HepG2 (cell line): Measurements from ENCODE around the gene CYP2A13. TPM values are rescaled to one million over a fixed set of nuclear protein-coding genes. Genes with fewer than 3 reads are reported as not detected.
"Not testable (repeated sequence)": the region's sequence is repeated elsewhere in the genome, so short reads cannot be mapped to it uniquely, and the experiment has no call there.

Experiments used
- ATAC-seq: fragments of 200-7000 bp; cut with Tn5 transposase; 3 replicates; pipeline ENCODE4 v1.9.1; 2020; ENCODE audit warnings: mild to moderate bottlenecking, moderate library complexity
- BruUV-seq: library from RNA; stranded (reverse); fragments of 400-500 nt; replicated peaks from 2 replicates; lab custom pipeline; 2021; lab: Mats Ljungman, UMichigan
- CTCF ChIA-PET: fragments of 300-600 bp; formaldehyde crosslinking; extraction: SDS; loops from one replicate; lab custom pipeline; 2021; ENCODE audit warnings: low total read pairs, inconsistent platforms, low intra/inter-chr PET ratio; lab: Yijun Ruan, JAX
- POLR2A ChIA-PET: fragments of 350-600 bp; sonication (Branson Sonifier 250); formaldehyde crosslinking; loops from one replicate; lab custom pipeline; 2020; ENCODE audit warnings: antibody characterized with exemption, inconsistent platforms; lab: Yijun Ruan, JAX
- DNase-seq: peaks from one replicate; pipeline ENCODE4 v3.0.0-alpha.2; 2015; ENCODE audit warnings: low spot score
- FAIRE-seq: peaks from 3 replicates; lab custom pipeline; 2011; peaks lifted over from hg19 to GRCh38; lab: Jason Lieb, UNC
- H2AFZ ChIP-seq: one replicate; pipeline ENCODE4 v1.6.1; 2011; ENCODE audit warnings: low read length, inconsistent platforms
- H3K27ac ChIP-seq: fragments of 300-600 bp; 3 replicates; pipeline ENCODE4 v1.8.0; 2011; ENCODE audit warnings: mixed run types, mild to moderate bottlenecking, mixed read lengths, low read length, inconsistent platforms; ENCODE audit not compliant: insufficient read depth; ENCODE audit errors: extremely low read length
- H3K27me3 ChIP-seq, 2 experiments: fragments of 200-600 bp in 1 of 2; 2 replicates in 1 of 2; 3 replicates in 1 of 2; pipeline versions ENCODE4 v1.6.0 to v1.8.0; 2011; ENCODE audit warnings: low read length in 2 of 2, mild to moderate bottlenecking in 2 of 2, moderate library complexity in 2 of 2, inconsistent platforms in 1 of 2; ENCODE audit not compliant: insufficient read depth in 2 of 2, control insufficient read depth in 1 of 2
- H3K36me3 ChIP-seq, 2 experiments: fragments of 200-600 bp in 1 of 2; replicated peaks in 1 of 2; 2 replicates in 1 of 2; 3 replicates in 1 of 2; pipeline versions ENCODE4 v1.5.1 to v1.8.0; 2011; ENCODE audit warnings: low read length in 2 of 2, inconsistent platforms in 1 of 2; ENCODE audit not compliant: insufficient read depth in 2 of 2, control insufficient read depth in 1 of 2
- H3K4me1 ChIP-seq: 2 replicates; pipeline ENCODE4 v1.5.1; 2012; ENCODE audit warnings: low read length, inconsistent platforms; ENCODE audit not compliant: insufficient read depth
- H3K4me2 ChIP-seq: 2 replicates; pipeline ENCODE4 v1.6.0; 2011; ENCODE audit warnings: low read depth, low read length, inconsistent platforms
- H3K4me3 ChIP-seq, 3 experiments: fragments of 200-600 bp in 1 of 3; sonication (generic), shearing (Covaris generic) in 1 of 3; replicated peaks in 1 of 3; 2 replicates each; pipeline ENCODE4 v1.5.1; 2011 to 2016; ENCODE audit warnings: low read length in 3 of 3, inconsistent platforms in 2 of 3, low read depth in 2 of 3, mild to moderate bottlenecking in 2 of 3, control low read depth in 1 of 3, mixed read lengths in 1 of 3; ENCODE audit not compliant: insufficient read depth in 1 of 3
- H3K79me2 ChIP-seq: one replicate; pipeline ENCODE4 v1.6.1; 2011; ENCODE audit warnings: low read length, inconsistent platforms; ENCODE audit not compliant: insufficient read depth
- H3K9ac ChIP-seq: 2 replicates; pipeline ENCODE4 v1.6.0; 2011; ENCODE audit warnings: mild to moderate bottlenecking, low read depth, low read length, inconsistent platforms; ENCODE audit not compliant: insufficient read depth
- H3K9me3 ChIP-seq: 2 replicates; pipeline ENCODE4 v1.5.1; 2012; ENCODE audit warnings: mild to moderate bottlenecking, low read length
- H4K20me1 ChIP-seq: 2 replicates; pipeline ENCODE4 v1.6.0; 2011; ENCODE audit warnings: inconsistent platforms, mild to moderate bottlenecking, low read length, moderate library complexity; ENCODE audit not compliant: insufficient read depth
- MTA1 ChIP-seq: sonication (generic); formaldehyde crosslinking; IDR thresholded peaks from 2 replicates; pipeline ENCODE4 v1.4.0; 2020; ENCODE audit warnings: missing genetic modification reagents, mild to moderate bottlenecking, borderline replicate concordance
- PAWR ChIP-seq: sonication (generic); formaldehyde crosslinking; IDR thresholded peaks from 2 replicates; pipeline ENCODE4 v1.4.0; 2020; ENCODE audit warnings: missing genetic modification reagents, mild to moderate bottlenecking, borderline replicate concordance
- SIN3A ChIP-seq: IDR thresholded peaks from 2 replicates; pipeline ENCODE4 v1.6.1; 2011; ENCODE audit warnings: low read depth, mild to moderate bottlenecking, control low read depth, low read length, borderline replicate concordance
- ZNF101 ChIP-seq: sonication (generic); formaldehyde crosslinking; IDR thresholded peaks from 2 replicates; pipeline ENCODE4 v1.4.0; 2020; ENCODE audit warnings: mild to moderate bottlenecking, low read depth, missing genetic modification reagents, borderline replicate concordance
- ZNF383 ChIP-seq: sonication (generic); formaldehyde crosslinking; IDR thresholded peaks from 2 replicates; pipeline ENCODE4 v1.4.0; 2020; ENCODE audit warnings: missing genetic modification reagents, mild to moderate bottlenecking, borderline replicate concordance
- ZNF546 ChIP-seq: sonication (generic); formaldehyde crosslinking; conservative IDR thresholded peaks from 2 replicates; pipeline ENCODE4 v1.8.1; 2023; ENCODE audit warnings: mild to moderate bottlenecking, missing genetic modification reagents
- ZNF552 ChIP-seq: sonication (generic); formaldehyde crosslinking; IDR thresholded peaks from 2 replicates; pipeline ENCODE4 v1.9.0; 2022; ENCODE audit warnings: missing genetic modification reagents, mild to moderate bottlenecking, borderline replicate concordance
- ZNF713 ChIP-seq: sonication (generic); formaldehyde crosslinking; IDR thresholded peaks from 2 replicates; pipeline ENCODE4 v1.4.0; 2020; ENCODE audit warnings: mild to moderate bottlenecking, missing genetic modification reagents
- ZNF878 ChIP-seq: sonication (generic); formaldehyde crosslinking; IDR thresholded peaks from 2 replicates; pipeline ENCODE4 v1.8.1; 2023; ENCODE audit warnings: mild to moderate bottlenecking, missing genetic modification reagents, moderate library complexity
- WGBS: methylation state at CpG from one replicate; pipeline ENCODE4 v1.1.6; 2017; ENCODE audit warnings: low lambda C conversion rate; 5-methylcytosine and 5-hydroxymethylcytosine counted together
- in situ Hi-C: cut with HindIII; loops from 2 replicates; pipeline ENCODE4 v1.10.0; 2017; ENCODE audit warnings: low pct_unique_long_range_greater_than_20kb; ENCODE audit not compliant: extremely low pct_ligation_motif_present
- intact Hi-C: fragments of 100-400 bp; cut with micrococcal nuclease; formaldehyde crosslinking; loops from one replicate; pipeline ENCODE4 v1.10.0; 2022; ENCODE audit not compliant: unreplicated experiment
- polyA plus RNA-seq, 8 experiments: library from polyadenylated mRNA; depleted of rRNA in 3 of 8; stranded (reverse) in 7 of 8; unstranded in 1 of 8; fragments of >200 nt; fragmentation: Illumina TruSeq in 4 of 8; extraction: Trizol in 4 of 8; gene quantifications; 2 replicates each; pipeline versions ENCODE4 v1.2.1 to v1.2.3, GENCODE V29; 2011 to 2016; ENCODE audit warnings: low read depth in 4 of 8, missing spikeins in 1 of 8, mixed read lengths in 1 of 8; ENCODE audit not compliant: insufficient read depth in 1 of 8
- total RNA-seq, 5 experiments: library from RNA; depleted of rRNA; stranded (reverse); fragments of >200 nt; fragmentation: Illumina TruSeq; extraction: Trizol; gene quantifications; 2 replicates each; pipeline ENCODE4 v1.2.3, GENCODE V29; 2016; ENCODE audit warnings: low read depth in 1 of 5
- TF ChIP-seq, protein P1 (sequence below): sonication (generic); formaldehyde crosslinking; IDR thresholded peaks from 2 replicates; pipeline ENCODE4 v1.4.0; 2020; ENCODE audit warnings: mild to moderate bottlenecking, missing genetic modification reagents
- TF ChIP-seq, protein P2 (sequence below): sonication (generic); formaldehyde crosslinking; IDR thresholded peaks from 2 replicates; pipeline ENCODE4 v1.4.0; 2020; ENCODE audit warnings: mild to moderate bottlenecking, missing genetic modification reagents
- TF ChIP-seq, protein P3 (sequence below): sonication (generic); formaldehyde crosslinking; conservative IDR thresholded peaks from 2 replicates; pipeline ENCODE4 v1.8.0; 2022; ENCODE audit warnings: mild to moderate bottlenecking, moderate library complexity, missing genetic modification reagents
- TF ChIP-seq, protein P4 (sequence below): sonication (generic); formaldehyde crosslinking; IDR thresholded peaks from 2 replicates; pipeline ENCODE4 v1.4.0; 2020; ENCODE audit warnings: missing genetic modification reagents

CYP2A13 gene
- total and polyA plus RNA-seq, 2 of the 13 experiments (the other 11 are each of a cell fraction or from before 2014, with no cell fraction given): not detected

DNA sequence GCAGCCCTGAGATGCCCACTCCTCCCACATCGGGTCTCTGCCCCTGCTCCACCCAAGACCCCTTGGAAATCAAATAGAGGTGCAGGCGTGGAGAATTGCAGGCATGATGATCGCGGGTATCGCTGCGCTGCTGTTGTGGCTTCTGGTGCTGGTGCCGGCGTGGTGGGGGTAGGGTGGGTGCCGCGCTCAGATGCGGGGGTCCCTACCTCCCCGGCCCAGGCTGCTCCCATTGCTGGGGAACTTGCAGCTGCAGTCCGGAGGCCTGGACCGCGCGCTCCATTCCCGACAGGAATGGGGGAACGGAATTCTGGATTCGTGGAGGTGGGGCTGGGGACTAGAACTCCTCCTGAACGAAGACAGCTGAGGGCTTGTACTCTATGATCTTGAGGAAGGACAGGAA is 46.4 kb downstream of the CYP2A13 start (continued):
- TF ChIP-seq, protein P1, sequence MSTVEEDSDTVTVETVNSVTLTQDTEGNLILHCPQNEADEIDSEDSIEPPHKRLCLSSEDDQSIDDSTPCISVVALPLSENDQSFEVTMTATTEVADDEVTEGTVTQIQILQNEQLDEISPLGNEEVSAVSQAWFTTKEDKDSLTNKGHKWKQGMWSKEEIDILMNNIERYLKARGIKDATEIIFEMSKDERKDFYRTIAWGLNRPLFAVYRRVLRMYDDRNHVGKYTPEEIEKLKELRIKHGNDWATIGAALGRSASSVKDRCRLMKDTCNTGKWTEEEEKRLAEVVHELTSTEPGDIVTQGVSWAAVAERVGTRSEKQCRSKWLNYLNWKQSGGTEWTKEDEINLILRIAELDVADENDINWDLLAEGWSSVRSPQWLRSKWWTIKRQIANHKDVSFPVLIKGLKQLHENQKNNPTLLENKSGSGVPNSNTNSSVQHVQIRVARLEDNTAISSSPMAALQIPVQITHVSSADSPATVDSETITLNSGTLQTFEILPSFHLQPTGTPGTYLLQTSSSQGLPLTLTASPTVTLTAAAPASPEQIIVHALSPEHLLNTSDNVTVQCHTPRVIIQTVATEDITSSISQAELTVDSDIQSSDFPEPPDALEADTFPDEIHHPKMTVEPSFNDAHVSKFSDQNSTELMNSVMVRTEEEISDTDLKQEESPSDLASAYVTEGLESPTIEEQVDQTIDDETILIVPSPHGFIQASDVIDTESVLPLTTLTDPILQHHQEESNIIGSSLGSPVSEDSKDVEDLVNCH: no peak
- TF ChIP-seq ZNF878 (CRISPR knock-in tag) (no peak), ZNF713 (CRISPR knock-in tag) (no peak), MTA1 (no peak), ZNF546 (no peak), ZNF552 (CRISPR knock-in tag) (no peak), PAWR (no peak), ZNF101 (CRISPR knock-in tag) (no peak), ZNF383 (no peak), SIN3A (no peak)
- TF ChIP-seq, protein P2, sequence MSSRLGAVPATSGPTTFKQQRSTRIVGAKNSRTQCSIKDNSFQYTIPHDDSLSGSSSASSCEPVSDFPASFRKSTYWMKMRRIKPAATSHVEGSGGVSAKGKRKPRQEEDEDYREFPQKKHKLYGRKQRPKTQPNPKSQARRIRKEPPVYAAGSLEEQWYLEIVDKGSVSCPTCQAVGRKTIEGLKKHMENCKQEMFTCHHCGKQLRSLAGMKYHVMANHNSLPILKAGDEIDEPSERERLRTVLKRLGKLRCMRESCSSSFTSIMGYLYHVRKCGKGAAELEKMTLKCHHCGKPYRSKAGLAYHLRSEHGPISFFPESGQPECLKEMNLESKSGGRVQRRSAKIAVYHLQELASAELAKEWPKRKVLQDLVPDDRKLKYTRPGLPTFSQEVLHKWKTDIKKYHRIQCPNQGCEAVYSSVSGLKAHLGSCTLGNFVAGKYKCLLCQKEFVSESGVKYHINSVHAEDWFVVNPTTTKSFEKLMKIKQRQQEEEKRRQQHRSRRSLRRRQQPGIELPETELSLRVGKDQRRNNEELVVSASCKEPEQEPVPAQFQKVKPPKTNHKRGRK: no peak
- TF ChIP-seq, protein P3, sequence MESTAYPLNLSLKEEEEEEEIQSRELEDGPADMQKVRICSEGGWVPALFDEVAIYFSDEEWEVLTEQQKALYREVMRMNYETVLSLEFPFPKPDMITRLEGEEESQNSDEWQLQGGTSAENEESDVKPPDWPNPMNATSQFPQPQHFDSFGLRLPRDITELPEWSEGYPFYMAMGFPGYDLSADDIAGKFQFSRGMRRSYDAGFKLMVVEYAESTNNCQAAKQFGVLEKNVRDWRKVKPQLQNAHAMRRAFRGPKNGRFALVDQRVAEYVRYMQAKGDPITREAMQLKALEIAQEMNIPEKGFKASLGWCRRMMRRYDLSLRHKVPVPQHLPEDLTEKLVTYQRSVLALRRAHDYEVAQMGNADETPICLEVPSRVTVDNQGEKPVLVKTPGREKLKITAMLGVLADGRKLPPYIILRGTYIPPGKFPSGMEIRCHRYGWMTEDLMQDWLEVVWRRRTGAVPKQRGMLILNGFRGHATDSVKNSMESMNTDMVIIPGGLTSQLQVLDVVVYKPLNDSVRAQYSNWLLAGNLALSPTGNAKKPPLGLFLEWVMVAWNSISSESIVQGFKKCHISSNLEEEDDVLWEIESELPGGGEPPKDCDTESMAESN: no peak
- TF ChIP-seq, protein P4, sequence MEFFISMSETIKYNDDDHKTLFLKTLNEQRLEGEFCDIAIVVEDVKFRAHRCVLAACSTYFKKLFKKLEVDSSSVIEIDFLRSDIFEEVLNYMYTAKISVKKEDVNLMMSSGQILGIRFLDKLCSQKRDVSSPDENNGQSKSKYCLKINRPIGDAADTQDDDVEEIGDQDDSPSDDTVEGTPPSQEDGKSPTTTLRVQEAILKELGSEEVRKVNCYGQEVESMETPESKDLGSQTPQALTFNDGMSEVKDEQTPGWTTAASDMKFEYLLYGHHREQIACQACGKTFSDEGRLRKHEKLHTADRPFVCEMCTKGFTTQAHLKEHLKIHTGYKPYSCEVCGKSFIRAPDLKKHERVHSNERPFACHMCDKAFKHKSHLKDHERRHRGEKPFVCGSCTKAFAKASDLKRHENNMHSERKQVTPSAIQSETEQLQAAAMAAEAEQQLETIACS (CRISPR knock-in tag): no peak

DNA sequence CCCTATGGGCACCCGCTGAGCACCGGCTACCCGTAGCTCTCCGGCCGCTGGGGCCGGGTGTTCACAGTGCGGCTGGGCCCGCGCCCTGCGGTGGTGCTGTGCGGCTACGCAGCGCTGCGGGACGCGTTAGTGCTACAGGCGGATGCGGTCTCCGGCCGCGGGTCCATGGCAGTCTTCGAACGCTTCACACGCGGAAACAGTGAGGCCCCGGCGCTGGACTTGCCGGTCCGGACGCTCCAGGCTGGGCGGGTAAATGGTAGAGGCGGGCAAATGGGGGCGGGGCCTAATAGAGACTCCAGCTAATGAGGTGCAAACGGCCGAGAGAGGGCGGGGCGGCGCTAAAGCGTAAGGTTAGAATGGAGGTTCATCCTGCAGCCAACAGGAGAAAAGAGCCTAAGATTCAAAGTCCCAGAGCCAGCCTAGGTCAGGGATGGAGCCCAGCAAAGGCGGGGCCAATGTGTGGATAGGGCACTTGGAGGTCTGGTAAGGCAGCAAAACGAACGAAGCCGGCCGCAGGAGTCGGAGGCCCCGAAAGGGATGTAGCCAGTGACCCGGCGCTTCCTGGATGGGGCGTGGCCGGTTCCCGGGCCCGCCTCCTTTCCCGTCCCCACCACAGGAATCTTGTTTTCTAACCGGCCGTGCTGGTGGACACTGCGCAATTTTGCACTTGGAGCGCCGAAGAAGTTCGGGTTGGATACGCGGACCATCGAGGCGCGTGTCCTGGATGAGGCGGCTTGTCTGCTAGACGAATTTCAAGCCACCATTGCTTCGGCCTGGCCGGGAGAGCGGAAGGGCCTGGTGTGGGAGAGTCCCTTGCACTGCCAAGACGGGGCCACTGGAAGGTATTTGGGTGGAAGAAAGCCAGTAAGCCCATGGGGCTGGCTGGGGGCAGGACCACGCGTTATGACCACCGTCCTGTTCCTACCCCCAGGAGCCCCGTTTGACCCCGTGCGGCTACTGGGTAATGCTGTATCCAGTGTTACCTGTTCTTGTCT is 47.4 kb downstream of the CYP2A13 start:
- H4K20me1 ChIP-seq, H2AFZ ChIP-seq, DNase-seq, BruUV-seq, H3K27me3 ChIP-seq, intact Hi-C loops, H3K9ac ChIP-seq, H3K36me3 ChIP-seq, FAIRE-seq, H3K27ac ChIP-seq, H3K4me3 ChIP-seq, H3K79me2 ChIP-seq, H3K4me2 ChIP-seq, H3K4me1 ChIP-seq, POLR2A ChIA-PET, H3K9me3 ChIP-seq, CTCF ChIA-PET: not testable (repeated sequence)
- WGBS: 68% methylated on average over 40 of the region's 76 CpGs
- in situ Hi-C loops: loop anchor here (10.0 to 25.0 kb wide), 2 partner anchors 321 to 473 kb away; no protein-coding TSS in a partner anchor
- ATAC-seq: peak; percentile 42
